Measurements from ENCODE around the gene PTGFRN.

The PTGFRN gene

DNA sequence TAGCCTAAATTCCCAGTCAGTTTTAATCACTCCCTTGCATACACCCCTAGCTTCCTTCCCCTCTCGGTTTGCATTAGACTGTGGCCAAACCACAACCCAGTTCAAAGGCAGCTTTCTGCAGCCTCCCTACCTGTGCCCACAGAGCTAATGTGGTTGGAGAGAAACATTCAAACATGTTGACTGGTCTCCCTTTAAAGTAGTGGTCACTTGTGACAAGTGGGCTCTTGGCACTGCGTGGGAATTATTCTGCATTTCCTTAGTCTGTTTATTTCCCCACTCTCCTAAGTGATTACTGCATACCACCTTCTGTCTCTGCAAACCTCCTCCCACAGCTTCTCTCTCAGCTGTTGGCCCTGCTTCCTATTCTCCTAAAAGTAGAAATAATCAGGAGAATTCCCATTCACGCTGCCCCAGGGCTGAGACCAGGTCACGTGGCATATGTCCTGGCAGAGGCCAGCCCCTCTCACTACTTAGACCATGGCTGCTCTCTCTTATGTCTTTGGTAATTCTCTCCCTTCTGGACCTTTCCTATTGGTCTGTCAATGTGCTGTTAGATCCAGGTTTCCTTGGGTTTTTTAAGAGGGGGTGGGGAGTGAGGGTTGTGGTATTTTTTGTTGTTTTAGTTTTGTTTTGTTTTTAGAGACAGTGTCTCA is 53.4 kb downstream of the PTGFRN start:
- Histone ChIP-seq H3K27ac (replicated peaks) (no peak overlapping the region), H3K4me3 (replicated peaks; ENCODE audit: insufficient read depth, low read length) (no peak overlapping the region), H3K27me3 (ENCODE audit: insufficient read depth, poor library complexity, severe bottlenecking) (no peaks in the 10 kb centered on the region)
- TF ChIP-seq SPI1 (IDR thresholded peaks at IDR 0.05; ENCODE audit: borderline replicate concordance, low read depth) (peak; percentile 7; the same call in 1 of the 2 replicates), CTCF (IDR thresholded peaks at IDR 0.05; ENCODE audit: insufficient read depth, low read length) (no peak), POLR2AphosphoS5 (IDR thresholded peaks at IDR 0.05; ENCODE audit: low read depth) (peak; percentile 20; the same call in 1 of the 2 replicates), GABPA (IDR thresholded peaks at IDR 0.05; ENCODE audit: low read depth) (no peak)
- TF ChIP-seq, protein P1, sequence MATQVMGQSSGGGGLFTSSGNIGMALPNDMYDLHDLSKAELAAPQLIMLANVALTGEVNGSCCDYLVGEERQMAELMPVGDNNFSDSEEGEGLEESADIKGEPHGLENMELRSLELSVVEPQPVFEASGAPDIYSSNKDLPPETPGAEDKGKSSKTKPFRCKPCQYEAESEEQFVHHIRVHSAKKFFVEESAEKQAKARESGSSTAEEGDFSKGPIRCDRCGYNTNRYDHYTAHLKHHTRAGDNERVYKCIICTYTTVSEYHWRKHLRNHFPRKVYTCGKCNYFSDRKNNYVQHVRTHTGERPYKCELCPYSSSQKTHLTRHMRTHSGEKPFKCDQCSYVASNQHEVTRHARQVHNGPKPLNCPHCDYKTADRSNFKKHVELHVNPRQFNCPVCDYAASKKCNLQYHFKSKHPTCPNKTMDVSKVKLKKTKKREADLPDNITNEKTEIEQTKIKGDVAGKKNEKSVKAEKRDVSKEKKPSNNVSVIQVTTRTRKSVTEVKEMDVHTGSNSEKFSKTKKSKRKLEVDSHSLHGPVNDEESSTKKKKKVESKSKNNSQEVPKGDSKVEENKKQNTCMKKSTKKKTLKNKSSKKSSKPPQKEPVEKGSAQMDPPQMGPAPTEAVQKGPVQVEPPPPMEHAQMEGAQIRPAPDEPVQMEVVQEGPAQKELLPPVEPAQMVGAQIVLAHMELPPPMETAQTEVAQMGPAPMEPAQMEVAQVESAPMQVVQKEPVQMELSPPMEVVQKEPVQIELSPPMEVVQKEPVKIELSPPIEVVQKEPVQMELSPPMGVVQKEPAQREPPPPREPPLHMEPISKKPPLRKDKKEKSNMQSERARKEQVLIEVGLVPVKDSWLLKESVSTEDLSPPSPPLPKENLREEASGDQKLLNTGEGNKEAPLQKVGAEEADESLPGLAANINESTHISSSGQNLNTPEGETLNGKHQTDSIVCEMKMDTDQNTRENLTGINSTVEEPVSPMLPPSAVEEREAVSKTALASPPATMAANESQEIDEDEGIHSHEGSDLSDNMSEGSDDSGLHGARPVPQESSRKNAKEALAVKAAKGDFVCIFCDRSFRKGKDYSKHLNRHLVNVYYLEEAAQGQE (IDR thresholded peaks at IDR 0.05; ENCODE audit: insufficient replicate concordance, low read depth): no peak
- DNase-seq (ENCODE audit: low read depth in 1 of 2, low spot score in 1 of 2): peak; percentile 11 to 41

DNA sequence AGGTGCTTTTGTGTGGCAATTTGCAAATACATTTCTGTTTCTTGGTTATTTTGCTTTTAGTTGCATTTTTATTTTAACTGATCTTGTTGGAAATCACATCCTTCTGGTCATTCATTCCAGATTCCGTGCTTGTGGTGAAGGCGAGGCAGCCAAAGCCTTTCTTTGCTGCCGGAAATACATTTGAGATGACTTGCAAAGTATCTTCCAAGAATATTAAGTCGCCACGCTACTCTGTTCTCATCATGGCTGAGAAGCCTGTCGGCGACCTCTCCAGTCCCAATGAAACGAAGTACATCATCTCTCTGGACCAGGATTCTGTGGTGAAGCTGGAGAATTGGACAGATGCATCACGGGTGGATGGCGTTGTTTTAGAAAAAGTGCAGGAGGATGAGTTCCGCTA is 57.1 kb downstream of the PTGFRN start:
- no peak for DNase-seq (ENCODE audit: low read depth in 1 of 2, low spot score in 1 of 2)
- H3K27ac ChIP-seq (replicated peaks): no peak overlapping the region
- no peak for TF ChIP-seq CTCF (IDR thresholded peaks at IDR 0.05; ENCODE audit: insufficient read depth, low read length)
- no peak overlapping the region for H3K4me3 ChIP-seq (replicated peaks; ENCODE audit: insufficient read depth, low read length)
- H3K27me3 ChIP-seq (ENCODE audit: insufficient read depth, poor library complexity, severe bottlenecking): no peaks in the 10 kb centered on the region

DNA sequence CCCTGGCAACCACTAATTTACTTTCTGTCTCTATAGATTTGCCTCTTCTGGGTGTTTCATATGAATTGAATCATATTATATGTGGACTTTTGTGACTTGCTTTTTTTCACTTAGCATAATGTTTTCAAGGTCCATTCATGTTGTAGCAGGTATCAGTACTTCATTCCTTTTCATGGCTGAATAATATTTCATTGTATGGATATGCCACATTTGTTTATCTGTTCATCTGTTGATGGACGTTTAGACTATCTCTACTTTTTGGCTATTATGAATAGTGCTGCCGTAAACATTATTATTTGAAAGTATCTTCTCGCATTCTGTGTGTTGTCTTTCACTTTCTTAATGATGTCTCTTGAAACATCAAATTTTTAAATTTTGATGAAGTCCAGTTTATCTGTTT is 59.0 kb downstream of the PTGFRN start:
- no peak for TF ChIP-seq GABPA (IDR thresholded peaks at IDR 0.05; ENCODE audit: low read depth)
- no peak for TF ChIP-seq SPI1 (IDR thresholded peaks at IDR 0.05; ENCODE audit: borderline replicate concordance, low read depth)
- TF ChIP-seq CTCF (IDR thresholded peaks at IDR 0.05; ENCODE audit: insufficient read depth, low read length): no peak
- TF ChIP-seq, protein P1 (IDR thresholded peaks at IDR 0.05; ENCODE audit: insufficient replicate concordance, low read depth): no peak
- no peak for TF ChIP-seq POLR2AphosphoS5 (IDR thresholded peaks at IDR 0.05; ENCODE audit: low read depth)
- Histone ChIP-seq H3K27ac (replicated peaks) (no peak overlapping the region), H3K4me3 (replicated peaks; ENCODE audit: insufficient read depth, low read length) (no peak overlapping the region), H3K27me3 (ENCODE audit: insufficient read depth, poor library complexity, severe bottlenecking) (no peaks in the 10 kb centered on the region)
- no peak for DNase-seq (ENCODE audit: low read depth in 1 of 2, low spot score in 1 of 2)
